Prostate gland (tissue), 2 donors: ENCODE measurements around the gene UBN1.

Experiments
- CTCF ChIP-seq, 4 experiments: fragments of 200-600 bp in 2 of 4; fragments of 450-650 bp in 2 of 4; sonication (generic) in 2 of 4; IDR thresholded peaks; 1 replicate in 3 of 4; 2 replicates in 1 of 4; pipeline ENCODE4 v1.5.1; 2016 to 2019; ENCODE audit warnings: antibody characterized with exemption in 4 of 4, mild to moderate bottlenecking in 2 of 4, moderate library complexity in 2 of 4
- POLR2A ChIP-seq: fragments of 450-650 bp; IDR thresholded peaks from one replicate; pipeline ENCODE4 v1.6.1; 2016; ENCODE audit warnings: antibody characterized with exemption, mild to moderate bottlenecking

DNA sequence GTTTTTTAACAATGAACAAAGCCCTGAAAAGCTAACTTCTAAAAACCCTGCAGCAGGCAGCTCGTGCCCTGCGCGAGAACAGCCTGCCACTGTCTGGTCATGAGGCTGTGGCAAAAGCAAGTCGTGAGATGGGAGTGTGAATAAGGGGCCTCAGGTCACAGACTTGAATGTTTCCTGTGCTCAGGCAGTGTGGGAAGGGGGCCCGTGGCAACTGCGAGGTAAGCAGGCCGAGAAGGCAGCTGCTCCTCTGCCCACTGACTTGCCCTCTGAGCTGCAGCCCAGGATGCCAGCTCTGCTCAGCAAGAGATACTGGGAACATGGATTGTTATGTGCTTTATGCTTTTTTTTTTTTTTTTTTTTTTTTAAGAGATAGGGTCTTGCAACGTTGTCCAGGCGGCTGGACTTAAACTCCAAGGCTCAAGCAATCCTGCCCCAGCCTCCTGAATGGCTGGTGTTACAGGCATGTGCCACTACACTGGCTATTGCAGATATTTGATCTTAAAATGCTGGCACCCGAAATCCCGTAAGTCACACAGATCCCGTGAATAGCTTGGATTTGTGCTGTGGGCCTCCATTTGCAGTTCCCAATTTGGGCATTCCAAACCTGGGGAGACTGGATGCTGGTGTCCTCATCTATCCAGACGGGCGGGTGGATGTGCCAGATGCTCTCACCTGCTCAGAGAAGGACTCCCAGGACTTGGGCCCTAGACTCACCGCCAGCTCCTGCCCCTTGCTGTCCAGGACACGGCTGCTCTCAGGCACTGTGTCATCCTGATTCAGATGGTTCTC is 44.0 kb downstream of the UBN1 start:
- TF ChIP-seq CTCF (IDR thresholded peaks at IDR 0.05) (no peak), POLR2A (no peak)
